ENCODE results near the gene ANK3. TPM values are rescaled to one million over a fixed set of nuclear protein-coding genes. Genes with fewer than 3 reads are reported as not detected.

ANK3 gene
- total RNA-seq, 1 experiment from 2014 or later: 6.7 TPM

DNA sequence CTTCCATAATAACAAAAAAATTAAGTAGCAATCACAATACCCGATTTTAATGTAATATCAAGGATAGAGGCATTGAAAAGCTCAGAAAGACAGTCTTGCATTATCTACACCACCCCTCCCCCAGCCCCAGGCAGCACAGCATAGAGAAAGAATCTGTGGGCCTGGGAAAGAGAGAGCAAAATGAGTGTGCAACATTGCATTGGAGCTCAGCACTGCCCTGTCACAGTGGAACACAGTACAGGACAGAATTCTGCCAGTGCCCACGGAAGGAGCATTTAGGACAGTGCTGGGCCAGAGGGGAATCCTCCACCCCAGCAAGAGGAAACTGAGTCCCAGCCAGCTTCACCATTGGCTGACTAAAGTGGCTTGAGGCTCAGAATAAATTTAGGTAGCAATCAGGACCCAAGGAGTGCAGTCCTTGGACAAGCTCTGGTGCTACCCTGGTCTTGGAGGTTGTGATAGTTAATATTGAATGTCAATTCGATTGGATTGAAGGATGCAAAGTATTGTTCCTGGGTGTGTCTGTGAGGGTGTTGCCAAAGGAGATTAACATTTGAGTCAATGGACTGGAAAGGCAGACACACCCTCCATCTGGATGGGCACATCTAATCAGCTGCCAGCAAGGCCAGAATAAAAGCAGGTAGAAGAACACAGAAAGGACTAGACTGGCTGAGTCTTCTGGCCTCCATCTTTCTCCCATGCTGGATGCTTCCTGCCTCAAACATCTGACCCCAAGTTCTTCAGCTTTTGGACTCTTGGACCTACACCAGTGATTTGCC lies 234.4 kb downstream of the ANK3 start:
- TF ChIP-seq CTCF (IDR thresholded peaks at IDR 0.05; ENCODE audit: unreplicated experiment): no peak
- POLR2A ChIA-PET: interaction anchor here (0.9 kb wide), 1 partner anchor 40 kb away, joined by 4 read pairs; no protein-coding TSS in a partner anchor
- H3K4me3 Mint-ChIP-seq (ENCODE audit: unreplicated experiment): no peak overlapping the region
- H3K9me3 Mint-ChIP-seq (ENCODE audit: unreplicated experiment): peaks cover 6% of the 10 kb centered on the region
- intact Hi-C loops (cut with micrococcal nuclease): no loop called here
- no TSS peak for BruUV-seq (replicated peaks)
- H3K4me1 Mint-ChIP-seq (ENCODE audit: insufficient read depth, unreplicated experiment): peaks cover 9% of the 10 kb centered on the region
- DNase-seq (ENCODE audit: unreplicated experiment): no peak
- no peaks in the 10 kb centered on the region for H3K27me3 Mint-ChIP-seq (ENCODE audit: insufficient read depth, unreplicated experiment)
- CTCF ChIA-PET: interaction anchor here (0.5 to 1.0 kb wide), 4 partner anchors 15 to 54 kb away, joined by 3 to 5 read pairs (median 3); no protein-coding TSS in a partner anchor
- H3K27ac Mint-ChIP-seq (ENCODE audit: low read depth, unreplicated experiment): no peak overlapping the region
- H3K36me3 Mint-ChIP-seq (ENCODE audit: insufficient read depth, unreplicated experiment): no peaks in the 10 kb centered on the region

DNA sequence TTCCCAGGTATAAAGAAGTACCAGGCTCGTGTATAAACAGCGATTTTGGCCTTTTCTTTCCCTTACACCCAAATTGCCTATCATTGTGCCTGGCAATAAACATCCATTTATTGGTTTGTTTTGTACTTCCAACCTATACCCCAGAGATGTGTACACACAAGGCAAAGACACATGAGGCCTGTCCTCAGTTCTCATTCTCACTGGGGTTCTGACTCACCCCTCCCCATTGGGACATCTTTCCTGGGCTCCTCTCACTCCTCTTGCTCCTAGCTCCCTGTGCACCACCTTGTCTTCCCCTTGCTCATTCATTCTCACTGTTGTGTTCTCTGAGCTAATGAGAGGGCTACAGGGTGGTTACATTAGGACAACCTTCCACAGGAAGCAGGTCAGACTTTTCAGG lies 240.7 kb downstream of the ANK3 start:
- BruUV-seq (replicated peaks): no TSS peak
- intact Hi-C loops (cut with micrococcal nuclease): no loop called here
- H3K27ac Mint-ChIP-seq (ENCODE audit: low read depth, unreplicated experiment): peak overlapping the region; percentile 67
- DNase-seq (ENCODE audit: unreplicated experiment): peak; percentile 39
- no peaks in the 10 kb centered on the region for H3K36me3 Mint-ChIP-seq (ENCODE audit: insufficient read depth, unreplicated experiment)
- POLR2A ChIA-PET: interaction anchor here (1.0 kb wide), 1 partner anchor 10 kb away, joined by 4 read pairs; no protein-coding TSS in a partner anchor
- no peak for TF ChIP-seq CTCF (IDR thresholded peaks at IDR 0.05; ENCODE audit: unreplicated experiment)
- H3K4me1 Mint-ChIP-seq (ENCODE audit: insufficient read depth, unreplicated experiment): peaks cover 22% of the 10 kb centered on the region
- no peak overlapping the region for H3K4me3 Mint-ChIP-seq (ENCODE audit: unreplicated experiment)
- H3K9me3 Mint-ChIP-seq (ENCODE audit: unreplicated experiment): peaks cover 10% of the 10 kb centered on the region
- H3K27me3 Mint-ChIP-seq (ENCODE audit: insufficient read depth, unreplicated experiment): no peaks in the 10 kb centered on the region
- CTCF ChIA-PET: interaction anchor here (0.6 to 2.0 kb wide), 2 partner anchors 34 to 625 kb away, joined by 3 to 8 read pairs; no protein-coding TSS in a partner anchor

GRCh38 chr10:60148266-60148840 lies 241.3 kb downstream of the ANK3 start:
- peak; percentile 86 for DNase-seq (ENCODE audit: unreplicated experiment)
- no peaks in the 10 kb centered on the region for H3K27me3 Mint-ChIP-seq (ENCODE audit: insufficient read depth, unreplicated experiment)
- ChIA-PET CTCF (interaction anchor here (2.0 kb wide), 1 partner anchor 34 kb away, joined by 8 read pairs; no protein-coding TSS in a partner anchor), POLR2A (interaction anchor here (1.0 kb wide), 1 partner anchor 10 kb away, joined by 4 read pairs; no protein-coding TSS in a partner anchor)
- peaks cover 17% of the 10 kb centered on the region for H3K9me3 Mint-ChIP-seq (ENCODE audit: unreplicated experiment)
- no peak overlapping the region for H3K4me3 Mint-ChIP-seq (ENCODE audit: unreplicated experiment)
- H3K4me1 Mint-ChIP-seq (ENCODE audit: insufficient read depth, unreplicated experiment): peaks cover 22% of the 10 kb centered on the region
- H3K36me3 Mint-ChIP-seq (ENCODE audit: insufficient read depth, unreplicated experiment): no peaks in the 10 kb centered on the region
- intact Hi-C loops (cut with micrococcal nuclease): no loop called here
- peak overlapping the region; percentile 67 for H3K27ac Mint-ChIP-seq (ENCODE audit: low read depth, unreplicated experiment)
- no TSS peak for BruUV-seq (replicated peaks)
- TF ChIP-seq CTCF (IDR thresholded peaks at IDR 0.05; ENCODE audit: unreplicated experiment): no peak

- TF ChIP-seq CTCF (IDR thresholded peaks at IDR 0.05; ENCODE audit: unreplicated experiment): no peak
- CTCF ChIA-PET: no interaction called here
- intact Hi-C loops (cut with micrococcal nuclease): no loop called here
- BruUV-seq (replicated peaks): no TSS peak
- POLR2A ChIA-PET: no interaction called here
- Mint-ChIP-seq H3K36me3 (ENCODE audit: insufficient read depth, unreplicated experiment) (no peaks in the 10 kb centered on the region), H3K9me3 (ENCODE audit: unreplicated experiment) (peaks cover 17% of the 10 kb centered on the region), H3K27ac (ENCODE audit: low read depth, unreplicated experiment) (peak overlapping the region; percentile 67), H3K27me3 (ENCODE audit: insufficient read depth, unreplicated experiment) (no peaks in the 10 kb centered on the region), H3K4me3 (ENCODE audit: unreplicated experiment) (no peak overlapping the region), H3K4me1 (ENCODE audit: insufficient read depth, unreplicated experiment) (peaks cover 22% of the 10 kb centered on the region)
- no peak for DNase-seq (ENCODE audit: unreplicated experiment)
Observed at GRCh38 chr10:60147576-60148265, 242.0 kb downstream of the ANK3 start.

All from MCF 10A (cell line).